Chondrocyte (in vitro differentiated cells): ENCODE measurements around the gene ANKAR. TPM values are rescaled to one million over a fixed set of nuclear protein-coding genes. Genes with fewer than 3 reads are reported as not detected.
"Not testable (repeated sequence)": the region's sequence is repeated elsewhere in the genome, so short reads cannot be mapped to it uniquely, and the experiment has no call there.

Experiments used
- DNase-seq: peaks from one replicate; pipeline ENCODE4 v3.0.0; 2021; ENCODE audit warnings: mixed read lengths, low spot score
- H3K27ac Mint-ChIP-seq: one replicate; pipeline ENCODE4 v1.8.0; 2021; ENCODE audit warnings: mild to moderate bottlenecking, moderate library complexity, mixed read lengths; ENCODE audit not compliant: unreplicated experiment
- H3K27me3 Mint-ChIP-seq: 2 replicates; pipeline ENCODE4 v1.8.0; 2021; ENCODE audit warnings: low read depth, mixed read lengths
- H3K36me3 Mint-ChIP-seq: 2 replicates; pipeline ENCODE4 v1.8.0; 2021; ENCODE audit warnings: low read depth, mixed read lengths
- H3K4me1 Mint-ChIP-seq: 2 replicates; pipeline ENCODE4 v1.8.0; 2021; ENCODE audit warnings: low read depth, mild to moderate bottlenecking, mixed read lengths
- H3K4me3 Mint-ChIP-seq: one replicate; pipeline ENCODE4 v1.8.0; 2021; ENCODE audit warnings: mild to moderate bottlenecking, moderate library complexity, mixed read lengths; ENCODE audit not compliant: unreplicated experiment
- H3K9me3 Mint-ChIP-seq: 2 replicates; pipeline ENCODE4 v1.8.0; 2021; ENCODE audit warnings: low read depth, mixed read lengths
- total RNA-seq: library from RNA; stranded (reverse); gene quantifications from 3 replicates; pipeline ENCODE4 v1.2.1, GENCODE V29; 2021
- TF ChIP-seq, protein P1 (sequence below): fragments of 200-600 bp; sonication (generic); IDR thresholded peaks from 2 replicates; pipeline ENCODE4 v1.5.0; 2021; ENCODE audit warnings: antibody characterized with exemption, mild to moderate bottlenecking, moderate library complexity

The ANKAR gene
- total RNA-seq, 1 donor from 2014 or later = 6.4 TPM

DNA sequence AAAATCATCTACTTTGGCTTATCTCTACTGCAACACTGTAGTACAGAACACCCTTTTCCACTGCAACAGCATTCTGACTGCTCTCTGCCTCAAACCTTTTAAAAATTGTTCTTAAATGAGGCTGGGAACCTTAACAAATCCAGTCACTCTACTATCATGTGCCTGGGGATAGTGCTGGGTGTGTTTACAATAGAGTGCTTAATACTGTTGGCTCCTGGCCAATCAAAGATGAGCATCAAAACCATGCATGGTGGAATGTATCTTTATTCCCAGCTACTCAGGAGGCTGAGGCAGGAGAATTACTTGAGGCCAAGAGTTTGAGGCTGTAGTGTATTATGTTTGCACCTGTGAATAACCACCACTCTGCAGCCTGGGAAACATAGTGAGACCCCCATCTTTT is 7.4 kb downstream of the ANKAR start:
- no peaks in the 10 kb centered on the region for H3K27me3 Mint-ChIP-seq
- TF ChIP-seq, protein P1, sequence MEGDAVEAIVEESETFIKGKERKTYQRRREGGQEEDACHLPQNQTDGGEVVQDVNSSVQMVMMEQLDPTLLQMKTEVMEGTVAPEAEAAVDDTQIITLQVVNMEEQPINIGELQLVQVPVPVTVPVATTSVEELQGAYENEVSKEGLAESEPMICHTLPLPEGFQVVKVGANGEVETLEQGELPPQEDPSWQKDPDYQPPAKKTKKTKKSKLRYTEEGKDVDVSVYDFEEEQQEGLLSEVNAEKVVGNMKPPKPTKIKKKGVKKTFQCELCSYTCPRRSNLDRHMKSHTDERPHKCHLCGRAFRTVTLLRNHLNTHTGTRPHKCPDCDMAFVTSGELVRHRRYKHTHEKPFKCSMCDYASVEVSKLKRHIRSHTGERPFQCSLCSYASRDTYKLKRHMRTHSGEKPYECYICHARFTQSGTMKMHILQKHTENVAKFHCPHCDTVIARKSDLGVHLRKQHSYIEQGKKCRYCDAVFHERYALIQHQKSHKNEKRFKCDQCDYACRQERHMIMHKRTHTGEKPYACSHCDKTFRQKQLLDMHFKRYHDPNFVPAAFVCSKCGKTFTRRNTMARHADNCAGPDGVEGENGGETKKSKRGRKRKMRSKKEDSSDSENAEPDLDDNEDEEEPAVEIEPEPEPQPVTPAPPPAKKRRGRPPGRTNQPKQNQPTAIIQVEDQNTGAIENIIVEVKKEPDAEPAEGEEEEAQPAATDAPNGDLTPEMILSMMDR = no peak
- DNase-seq = no peak
- H3K36me3 Mint-ChIP-seq = peaks cover 6% of the 10 kb centered on the region
- H3K4me3 Mint-ChIP-seq = no peak overlapping the region
- no peak overlapping the region for H3K27ac Mint-ChIP-seq
- peaks cover 11% of the 10 kb centered on the region for H3K9me3 Mint-ChIP-seq
- peaks cover 16% of the 10 kb centered on the region for H3K4me1 Mint-ChIP-seq

DNA sequence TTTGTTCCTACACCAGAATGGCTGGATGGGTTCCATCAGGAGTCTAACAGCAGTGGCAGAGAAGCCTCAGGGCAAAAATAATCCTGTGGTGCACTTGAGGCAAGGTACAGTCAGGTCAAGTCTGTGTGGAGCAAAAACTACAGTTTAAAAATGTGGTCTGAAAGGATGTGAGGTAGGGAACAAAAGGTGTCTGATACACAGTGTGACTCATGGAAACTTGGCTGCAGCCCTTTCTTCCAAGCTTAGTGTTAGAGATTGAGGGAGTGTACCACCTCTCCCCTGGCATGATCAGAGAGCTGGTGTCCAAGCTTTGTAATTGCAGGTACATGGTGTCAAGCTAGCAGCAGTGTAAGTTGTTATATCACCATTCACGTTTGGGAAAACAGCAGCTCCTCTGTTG is 8.9 kb downstream of the ANKAR start:
- H3K36me3 Mint-ChIP-seq = peaks cover 3% of the 10 kb centered on the region
- no peak overlapping the region for H3K4me3 Mint-ChIP-seq
- H3K4me1 Mint-ChIP-seq = peaks cover 16% of the 10 kb centered on the region
- H3K9me3 Mint-ChIP-seq = peaks cover 4% of the 10 kb centered on the region
- no peak for DNase-seq
- no peaks in the 10 kb centered on the region for H3K27me3 Mint-ChIP-seq
- H3K27ac Mint-ChIP-seq = no peak overlapping the region
- TF ChIP-seq, protein P1 = no peak

DNA sequence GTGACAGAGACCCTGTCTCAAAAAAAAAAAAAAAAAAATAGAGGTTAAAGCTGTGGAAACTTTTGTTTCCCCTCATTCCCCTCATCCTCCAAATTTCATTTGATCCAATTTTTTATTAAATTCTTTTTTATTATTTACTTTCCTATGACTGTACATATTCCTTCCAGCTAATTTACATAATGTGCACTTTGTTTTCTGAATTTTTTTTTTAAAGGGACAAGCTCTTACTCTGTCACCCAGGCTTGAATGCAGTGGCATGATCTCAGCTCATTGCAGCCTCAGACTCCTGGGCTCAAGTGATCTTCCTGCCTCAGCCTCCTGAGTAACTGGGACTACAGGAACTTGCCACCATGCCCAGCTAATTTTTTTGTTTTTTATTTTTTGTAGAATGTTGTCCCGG is 10.3 kb downstream of the ANKAR start:
- Mint-ChIP-seq H3K9me3 (no peaks in the 10 kb centered on the region), H3K27ac (peak overlapping the region; percentile 8), H3K27me3 (no peaks in the 10 kb centered on the region), H3K4me1 (peaks cover 11% of the 10 kb centered on the region), H3K36me3 (no peaks in the 10 kb centered on the region), H3K4me3 (no peak overlapping the region)
- DNase-seq = no peak
- TF ChIP-seq, protein P1 = no peak

DNA sequence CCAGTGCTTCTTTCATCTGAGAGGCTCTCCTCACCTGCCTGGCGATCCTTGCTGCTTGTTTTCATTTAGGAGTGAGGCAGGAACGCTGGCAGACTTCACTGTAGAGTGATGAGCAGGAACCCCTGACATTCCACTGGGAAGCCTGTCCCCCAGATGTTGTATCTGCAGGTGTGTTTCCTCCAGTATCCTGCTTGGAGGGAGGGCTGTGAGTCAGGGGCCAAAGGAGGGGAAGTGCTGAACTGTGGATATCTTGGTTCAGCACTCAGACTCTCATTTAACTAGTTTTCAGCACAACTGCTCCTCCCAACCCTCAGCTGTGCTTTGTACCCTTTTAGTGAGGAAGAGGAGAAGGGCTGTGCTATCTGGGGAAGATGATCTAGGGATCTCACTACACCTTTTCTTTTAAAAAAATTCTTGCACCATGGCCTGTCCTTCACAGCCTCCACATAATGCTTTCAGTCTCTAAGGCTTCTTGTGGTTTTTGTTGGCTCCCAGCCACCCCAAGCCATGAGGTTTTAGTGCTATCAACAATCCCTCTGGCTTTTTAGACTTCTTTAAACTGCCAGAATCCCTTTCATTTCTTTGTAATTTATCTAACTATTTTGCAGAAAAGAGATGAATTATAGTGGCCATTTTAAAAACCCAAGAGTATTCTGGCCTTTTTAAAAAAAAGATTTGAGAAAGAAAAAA is 11.2 kb downstream of the ANKAR start:
- Mint-ChIP-seq H3K36me3 (peaks cover 2% of the 10 kb centered on the region), H3K27me3 (no peaks in the 10 kb centered on the region), H3K27ac (no peak overlapping the region), H3K4me1 (peaks cover 11% of the 10 kb centered on the region), H3K9me3 (no peaks in the 10 kb centered on the region), H3K4me3 (no peak overlapping the region)
- DNase-seq = no peak
- TF ChIP-seq, protein P1 = no peak

DNA sequence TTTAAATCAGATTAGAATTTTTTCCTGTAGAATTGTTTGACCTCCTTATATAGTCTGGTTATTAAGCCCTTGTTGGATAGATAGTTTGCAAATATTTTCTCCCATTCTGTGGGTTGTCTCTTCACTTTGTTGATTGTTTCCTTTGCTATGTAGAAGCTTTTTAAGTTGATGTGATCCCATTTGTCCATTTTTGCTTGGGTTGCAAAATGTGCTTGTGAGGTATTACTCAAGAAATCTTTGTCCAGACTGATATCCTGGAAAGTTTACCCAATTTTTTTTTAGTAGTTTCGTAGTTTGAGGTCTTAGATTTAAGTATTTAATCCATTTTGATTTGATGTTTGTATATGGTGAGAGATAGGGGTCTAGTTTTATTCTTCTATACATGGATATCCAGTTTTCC is 13.3 kb downstream of the ANKAR start:
- H3K4me3 Mint-ChIP-seq, H3K27ac Mint-ChIP-seq, H3K9me3 Mint-ChIP-seq, DNase-seq, H3K36me3 Mint-ChIP-seq, H3K27me3 Mint-ChIP-seq: not testable (repeated sequence)
- peaks cover 11% of the 10 kb centered on the region for H3K4me1 Mint-ChIP-seq

DNA sequence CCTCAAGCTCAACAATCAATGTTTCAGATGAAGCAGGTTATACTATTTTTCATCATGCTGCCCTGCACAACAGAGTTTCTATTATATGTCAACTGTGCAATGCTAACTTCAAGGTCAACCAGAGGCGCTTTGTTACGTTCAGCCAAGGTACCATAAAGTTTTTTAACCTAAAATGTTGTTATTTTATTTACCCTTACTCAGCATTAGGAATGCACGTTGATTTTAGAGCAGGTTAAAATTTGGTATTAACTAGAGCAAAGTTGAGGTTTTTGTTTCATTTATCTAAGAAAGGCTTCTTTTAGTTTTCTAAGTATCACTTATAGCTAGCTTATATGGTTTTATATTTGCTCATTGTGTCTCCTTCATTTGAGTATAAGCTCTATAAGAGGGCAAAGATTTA is 21.8 kb downstream of the ANKAR start:
- H3K27ac Mint-ChIP-seq = no peak overlapping the region
- no peaks in the 10 kb centered on the region for H3K36me3 Mint-ChIP-seq
- no peaks in the 10 kb centered on the region for H3K27me3 Mint-ChIP-seq
- no peak overlapping the region for H3K4me3 Mint-ChIP-seq
- H3K4me1 Mint-ChIP-seq = peaks cover 5% of the 10 kb centered on the region
- TF ChIP-seq, protein P1 = no peak
- no peaks in the 10 kb centered on the region for H3K9me3 Mint-ChIP-seq
- no peak for DNase-seq
